HCT116 (cell line): Measurements from ENCODE around the gene HIVEP3. TPM values are rescaled to one million over a fixed set of nuclear protein-coding genes. Genes with fewer than 3 reads are reported as not detected.

Source experiments
- ATAC-seq: fragments of 200-7000 bp; cut with Tn5 transposase; 2 replicates; pipeline ENCODE4 v1.9.1; 2020; ENCODE audit warnings: mild to moderate bottlenecking, moderate library complexity
- BruUV-seq: library from RNA; stranded (reverse); fragments of 400-500 nt; replicated peaks from 2 replicates; lab custom pipeline; 2021; lab: Mats Ljungman, UMichigan
- CTCF ChIA-PET: fragments of 300-600 bp; sonication (Branson Sonifier 250); formaldehyde crosslinking; loops from one replicate; lab custom pipeline; 2021; ENCODE audit warnings: antibody characterized with exemption; lab: Charles Lee
- POLR2A ChIA-PET: fragments of 300-600, 350-600 bp; sonication (Branson Sonifier 250); formaldehyde crosslinking; loops from one replicate; lab custom pipeline; 2021; ENCODE audit warnings: antibody characterized with exemption; lab: Charles Lee
- RAD21 ChIA-PET, 2 experiments: fragments of 300-600 bp; sonication (Branson Sonifier 250); formaldehyde crosslinking; loops; one replicate each; lab custom pipeline; 2023; ENCODE audit warnings: low total read pairs in 2 of 2; ENCODE audit not compliant: uncharacterized antibody in 2 of 2, unreplicated experiment in 2 of 2, low non-redundant PET in 1 of 2; lab: Charles Lee
- DNase-seq: peaks from one replicate; pipeline ENCODE4 v3.0.0-alpha.2; 2010; ENCODE audit warnings: low read depth, low spot score
- H2AFZ ChIP-seq: fragments of 200-600 bp; shearing (Covaris generic), sonication (generic); 2 replicates; pipeline ENCODE4 v1.6.1; 2017; ENCODE audit warnings: low read depth, mixed run types, mixed read lengths, antibody characterized with exemption, low read length; ENCODE audit not compliant: poor library complexity, severe bottlenecking
- H3K27ac ChIP-seq: 2 replicates; pipeline ENCODE4 v1.5.1; 2012; ENCODE audit warnings: low read depth, low read length
- H3K27me3 ChIP-seq: fragments of 200-600 bp; sonication (generic); 2 replicates; pipeline ENCODE4 v1.6.1; 2016; ENCODE audit warnings: mixed run types, low read length, mixed read lengths; ENCODE audit not compliant: insufficient read depth
- H3K36me3 ChIP-seq, 2 experiments: fragments of 200-500 bp in 1 of 2; fragments of 200-600 bp in 1 of 2; sonication (Bioruptor generic) in 1 of 2; sonication (generic) in 1 of 2; 2 replicates each; pipeline versions ENCODE4 v1.5.1 to v1.6.1; 2014 to 2016; ENCODE audit warnings: low read length in 2 of 2, inconsistent platforms in 1 of 2, mixed read lengths in 1 of 2, mixed run types in 1 of 2; ENCODE audit not compliant: insufficient read depth in 2 of 2, control insufficient read depth in 1 of 2
- H3K4me1 ChIP-seq, 2 experiments: fragments of 200-600 bp in 1 of 2; sonication (generic) in 1 of 2; 2 replicates each; pipeline versions ENCODE4 v1.5.1 to v1.6.1; 2012 to 2017; ENCODE audit warnings: low read length in 2 of 2, inconsistent platforms in 1 of 2, mild to moderate bottlenecking in 1 of 2, mixed read lengths in 1 of 2, mixed run types in 1 of 2, moderate library complexity in 1 of 2; ENCODE audit not compliant: insufficient read depth in 2 of 2, control insufficient read depth in 1 of 2
- H3K4me2 ChIP-seq: fragments of 200-600 bp; sonication (generic); 2 replicates; pipeline ENCODE4 v1.6.1; 2017; ENCODE audit warnings: mixed run types, low read length, mixed read lengths
- H3K4me3 ChIP-seq, 2 experiments: fragments of 200-600 bp in 1 of 2; sonication (generic) in 1 of 2; replicated peaks in 1 of 2; 2 replicates each; pipeline ENCODE4 v1.5.1; 2011 to 2016; ENCODE audit warnings: low read length in 2 of 2, control low read depth in 1 of 2, low read depth in 1 of 2, mild to moderate bottlenecking in 1 of 2, mixed read lengths in 1 of 2, mixed run types in 1 of 2
- H3K79me2 ChIP-seq: fragments of 200-600 bp; sonication (generic); 2 replicates; pipeline ENCODE4 v1.6.1; 2017; ENCODE audit warnings: mild to moderate bottlenecking, mixed run types, low read length, moderate library complexity, mixed read lengths; ENCODE audit not compliant: insufficient read depth
- H3K9ac ChIP-seq: fragments of 200-600 bp; sonication (generic); 2 replicates; pipeline ENCODE4 v1.6.1; 2016; ENCODE audit warnings: low read length, mixed read lengths
- H3K9me2 ChIP-seq: fragments of 200-600 bp; sonication (generic), shearing (Covaris generic); 2 replicates; pipeline ENCODE4 v1.6.1; 2017; ENCODE audit warnings: mixed run types, mild to moderate bottlenecking, moderate library complexity; ENCODE audit not compliant: insufficient read depth
- H3K9me3 ChIP-seq, 2 experiments: fragments of 200-500 bp in 1 of 2; fragments of 200-600 bp in 1 of 2; sonication (Bioruptor generic) in 1 of 2; sonication (generic) in 1 of 2; 2 replicates each; pipeline ENCODE4 v1.6.1; 2014 to 2017; ENCODE audit warnings: low read length in 2 of 2, mixed read lengths in 2 of 2, inconsistent platforms in 1 of 2, low read depth in 1 of 2, mild to moderate bottlenecking in 1 of 2, mixed run types in 1 of 2, moderate library complexity in 1 of 2; ENCODE audit not compliant: control insufficient read depth in 1 of 2, insufficient read depth in 1 of 2
- H4K20me1 ChIP-seq: fragments of 200-600 bp; sonication (generic), shearing (Covaris generic); 2 replicates; pipeline ENCODE4 v1.6.1; 2017; ENCODE audit warnings: mixed run types, mild to moderate bottlenecking, moderate library complexity; ENCODE audit not compliant: insufficient read depth
- CTCF ChIP-seq, 3 experiments: fragments of 200-600 bp in 1 of 3; sonication (generic) in 1 of 3; IDR thresholded peaks in 2 of 3; conservative IDR thresholded peaks in 1 of 3; 2 replicates each; pipeline ENCODE4 v1.5.1; 2012 to 2017; ENCODE audit warnings: low read depth in 2 of 3, low read length in 2 of 3, antibody characterized with exemption in 1 of 3, borderline replicate concordance in 1 of 3, control low read depth in 1 of 3, mild to moderate bottlenecking in 1 of 3, mixed read lengths in 1 of 3, mixed run types in 1 of 3, moderate library complexity in 1 of 3; ENCODE audit not compliant: insufficient read depth in 1 of 3
- EGR1 ChIP-seq: IDR thresholded peaks from 2 replicates; pipeline ENCODE4 v1.6.1; 2012; ENCODE audit warnings: low read depth
- ELF1 ChIP-seq: IDR thresholded peaks from 2 replicates; pipeline ENCODE4 v1.6.1; 2012; ENCODE audit warnings: low read depth, borderline replicate concordance
- EZH2phosphoT487 ChIP-seq: fragments of 200-600 bp; IDR thresholded peaks from 2 replicates; pipeline ENCODE4 v1.6.1; 2018; ENCODE audit warnings: antibody characterized with exemption, borderline replicate concordance
- FOSL1 ChIP-seq: IDR thresholded peaks from 2 replicates; pipeline ENCODE4 v1.6.1; 2012; ENCODE audit warnings: low read depth
- JUND ChIP-seq: IDR thresholded peaks from 2 replicates; pipeline ENCODE4 v1.6.1; 2012
- REST ChIP-seq: IDR thresholded peaks from 2 replicates; pipeline ENCODE4 v1.6.1; 2012; ENCODE audit warnings: low read depth
- SIN3A ChIP-seq: IDR thresholded peaks from 2 replicates; pipeline ENCODE4 v1.6.1; 2012; ENCODE audit warnings: low read depth
- TCF7L2 ChIP-seq: IDR thresholded peaks from 2 replicates; pipeline ENCODE4 v1.7.0; 2011; ENCODE audit warnings: borderline replicate concordance, inconsistent platforms; ENCODE audit not compliant: insufficient read depth, insufficient read length; ENCODE audit errors: extremely low read depth
- ZNF274 ChIP-seq: fragments of 200-500 bp; sonication (Bioruptor generic); IDR thresholded peaks from 2 replicates; pipeline ENCODE4 v1.6.1; 2014; ENCODE audit warnings: mild to moderate bottlenecking, low read depth, low read length, inconsistent platforms
- intact Hi-C: fragments of 100-400 bp; cut with micrococcal nuclease; formaldehyde crosslinking; loops from 2 replicates; pipeline ENCODE4 v1.10.0; 2022
- total RNA-seq: library from RNA; stranded (reverse); gene quantifications from one replicate; pipeline ENCODE4 v1.2.1, GENCODE V29; 2021; ENCODE audit not compliant: unreplicated experiment
- TF ChIP-seq, protein P1 (sequence below): IDR thresholded peaks from 2 replicates; pipeline ENCODE4 v1.6.1; 2012
- TF ChIP-seq, protein P2 (sequence below): IDR thresholded peaks from 2 replicates; pipeline ENCODE4 v1.6.1; 2012

The HIVEP3 gene
- total RNA-seq, 1 experiment from 2014 or later, result 7.1 TPM

DNA sequence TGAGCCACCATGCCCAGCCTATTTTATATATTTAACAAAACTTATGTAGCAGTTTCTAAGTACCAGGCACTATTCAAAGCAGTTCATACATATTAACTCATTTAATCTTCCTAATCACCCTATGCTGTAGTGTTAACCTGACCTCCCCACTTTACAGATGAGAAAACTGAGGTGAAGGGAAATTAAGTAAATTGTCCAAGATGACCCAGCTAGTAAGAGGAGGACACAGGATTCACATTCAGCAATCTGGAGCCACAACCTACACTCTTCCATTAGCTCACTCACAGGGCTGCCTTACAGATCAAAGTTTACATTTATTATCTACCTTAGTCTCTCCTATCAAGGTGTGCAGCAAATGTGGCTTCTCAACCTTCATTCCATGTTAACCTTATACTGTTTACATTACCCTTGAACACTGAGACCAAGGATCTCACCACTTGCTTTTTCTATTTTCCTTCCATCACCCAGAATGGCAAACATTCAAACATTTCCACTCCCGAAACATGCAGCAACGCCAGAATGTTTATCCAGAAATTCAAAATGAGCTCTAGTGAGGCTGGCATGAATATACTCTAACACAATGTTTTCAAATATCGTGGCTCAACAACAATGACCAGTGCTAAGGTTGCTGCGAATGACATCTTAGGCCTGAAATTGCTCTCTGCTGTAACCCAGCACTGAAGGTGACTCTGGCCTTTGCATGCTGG is 24.5 kb downstream of the HIVEP3 start:
- Histone ChIP-seq H3K36me3 (no peaks in the 10 kb centered on the region), H3K4me3 (no peak overlapping the region), H3K9me2 (no peaks in the 10 kb centered on the region), H3K9ac (no peak overlapping the region), H3K9me3 (no peaks in the 10 kb centered on the region), H3K27me3 (no peaks in the 10 kb centered on the region), H2AFZ (no peak overlapping the region), H4K20me1 (no peaks in the 10 kb centered on the region), H3K4me1 (peaks cover 18 to 40% of the 10 kb centered on the region in 2 experiments), H3K4me2 (no peak overlapping the region), H3K27ac (no peak overlapping the region), H3K79me2 (no peaks in the 10 kb centered on the region)
- TF ChIP-seq EGR1, result no peak
- no peak for TF ChIP-seq CTCF (IDR thresholded peaks at IDR 0.05 in 2 of 3, conservative IDR thresholded peaks at IDR 0.05 in 1 of 3; ENCODE audit: borderline replicate concordance in 1 of 3, insufficient read depth in 1 of 3, low read depth in 2 of 3, low read length in 2 of 3)
- TF ChIP-seq SIN3A, result no peak
- TF ChIP-seq, protein P1, sequence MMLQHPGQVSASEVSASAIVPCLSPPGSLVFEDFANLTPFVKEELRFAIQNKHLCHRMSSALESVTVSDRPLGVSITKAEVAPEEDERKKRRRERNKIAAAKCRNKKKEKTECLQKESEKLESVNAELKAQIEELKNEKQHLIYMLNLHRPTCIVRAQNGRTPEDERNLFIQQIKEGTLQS, result no peak
- TF ChIP-seq TCF7L2, result no peak
- TF ChIP-seq FOSL1, result no peak
- no peak for TF ChIP-seq REST
- TF ChIP-seq, protein P2, sequence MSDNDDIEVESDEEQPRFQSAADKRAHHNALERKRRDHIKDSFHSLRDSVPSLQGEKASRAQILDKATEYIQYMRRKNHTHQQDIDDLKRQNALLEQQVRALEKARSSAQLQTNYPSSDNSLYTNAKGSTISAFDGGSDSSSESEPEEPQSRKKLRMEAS, result no peak
- no peak for TF ChIP-seq ZNF274
- TF ChIP-seq ELF1, result no peak
- TF ChIP-seq JUND, result no peak
- no peak for TF ChIP-seq EZH2phosphoT487
- intact Hi-C loops, result no loop called here
- RAD21 ChIA-PET, result no interaction called here
- DNase-seq (no peak), ATAC-seq (no peak)
- CTCF ChIA-PET, result no interaction called here
- no TSS peak for BruUV-seq
- POLR2A ChIA-PET, result no interaction called here
